GM12872 (cell line): ENCODE measurements around the gene PHC3.

Experiments
- CTCF ChIP-seq: IDR thresholded peaks from 3 replicates; pipeline ENCODE4 v1.5.1; 2011; ENCODE audit warnings: low read depth, mild to moderate bottlenecking, low read length, moderate library complexity; ENCODE audit not compliant: insufficient read depth

PHC3 gene

GRCh38 chr3:170055209-170055608 is 126.3 kb downstream of the PHC3 start:
- no peak for TF ChIP-seq CTCF

GRCh38 chr3:170054204-170054603 is 127.3 kb downstream of the PHC3 start:
- peak; percentile 66 for TF ChIP-seq CTCF

- TF ChIP-seq CTCF, result no peak
These were observed 129.1 kb downstream of the PHC3 start for GRCh38 chr3:170052398-170052797.

GRCh38 chr3:170050753-170051152 is 130.8 kb downstream of the PHC3 start:
- no peak for TF ChIP-seq CTCF

- TF ChIP-seq CTCF, result no peak
These were observed 132.2 kb downstream of the PHC3 start for GRCh38 chr3:170049146-170050000.

- no peak for TF ChIP-seq CTCF
These were observed 134.5 kb downstream of the PHC3 start for GRCh38 chr3:170047133-170047404.

- no peak for TF ChIP-seq CTCF
These were observed 135.0 kb downstream of the PHC3 start for GRCh38 chr3:170046269-170047132.
